ENCODE measurements around the gene SHISA2. TPM values are rescaled to one million over a fixed set of nuclear protein-coding genes. Genes with fewer than 3 reads are reported as not detected.

SHISA2 gene
- total RNA-seq, 3 donors from 2014 or later (not counting 1 experiment from before 2014, with no cell fraction given), result 0.11 TPM; not detected in 2

GRCh38 chr13:26061256-26061655, 9.4 kb upstream of the SHISA2 start:
- Mint-ChIP-seq H3K4me1 (no peaks in the 10 kb centered on the region), H3K27me3 (ENCODE audit: low read depth in 2 of 2) (peaks cover 5 to 48% of the 10 kb centered on the region in 2 donors), H3K36me3 (no peaks in the 10 kb centered on the region), H3K27ac (no peak overlapping the region), H3K9me3 (no peaks in the 10 kb centered on the region), H3K4me3 (no peak overlapping the region)
- DNase-seq, result no peak
- ATAC-seq, result no peak
- Histone ChIP-seq H3K27me3 (ENCODE audit: control insufficient read depth, insufficient read depth, low read length) (peaks cover 4% of the 10 kb centered on the region), H3K36me3 (ENCODE audit: control insufficient read depth, insufficient read depth, low read length) (no peaks in the 10 kb centered on the region), H3K4me1 (ENCODE audit: control insufficient read depth, insufficient read depth, low read length) (no peaks in the 10 kb centered on the region), H3K4me3 (ENCODE audit: low read length) (no peak overlapping the region), H3K27ac (ENCODE audit: low read length) (no peak overlapping the region), H3K9me3 (ENCODE audit: control insufficient read depth, insufficient read depth, low read length) (no peaks in the 10 kb centered on the region)
- 81% methylated on average over 5 of the region's 5 CpGs for WGBS (ENCODE audit: insufficient coverage)
- no peak for TF ChIP-seq CTCF (IDR thresholded peaks at IDR 0.05)
- intact Hi-C loops (cut with micrococcal nuclease), result no loop called here

GRCh38 chr13:26060357-26060756, 8.5 kb upstream of the SHISA2 start:
- H3K27me3 Mint-ChIP-seq (ENCODE audit: low read depth in 2 of 2), result peaks cover 6 to 57% of the 10 kb centered on the region in 2 donors
- Histone ChIP-seq H3K27ac (ENCODE audit: low read length) (no peak overlapping the region), H3K36me3 (ENCODE audit: control insufficient read depth, insufficient read depth, low read length) (no peaks in the 10 kb centered on the region), H3K4me3 (ENCODE audit: low read length) (no peak overlapping the region), H3K9me3 (ENCODE audit: control insufficient read depth, insufficient read depth, low read length) (no peaks in the 10 kb centered on the region), H3K4me1 (ENCODE audit: control insufficient read depth, insufficient read depth, low read length) (no peaks in the 10 kb centered on the region), H3K27me3 (ENCODE audit: control insufficient read depth, insufficient read depth, low read length) (peaks cover 4% of the 10 kb centered on the region)
- WGBS (ENCODE audit: insufficient coverage), result no CpG with 5 or more reads among the region's 4 CpGs
- no peak for ATAC-seq
- H3K4me3 Mint-ChIP-seq, result no peak overlapping the region
- intact Hi-C loops (cut with micrococcal nuclease), result no loop called here
- H3K9me3 Mint-ChIP-seq, result no peaks in the 10 kb centered on the region
- DNase-seq, result no peak
- TF ChIP-seq CTCF (IDR thresholded peaks at IDR 0.05), result no peak
- no peaks in the 10 kb centered on the region for H3K36me3 Mint-ChIP-seq
- no peaks in the 10 kb centered on the region for H3K4me1 Mint-ChIP-seq
- H3K27ac Mint-ChIP-seq, result no peak overlapping the region

- intact Hi-C loops (cut with micrococcal nuclease), result no loop called here
- no peaks in the 10 kb centered on the region for H3K4me1 Mint-ChIP-seq
- no peaks in the 10 kb centered on the region for H3K9me3 Mint-ChIP-seq
- peaks cover 4% of the 10 kb centered on the region for H3K27me3 ChIP-seq (ENCODE audit: control insufficient read depth, insufficient read depth, low read length)
- H3K27ac ChIP-seq (ENCODE audit: low read length), result no peak overlapping the region
- ATAC-seq, result no peak
- H3K9me3 ChIP-seq (ENCODE audit: control insufficient read depth, insufficient read depth, low read length), result no peaks in the 10 kb centered on the region
- WGBS (ENCODE audit: insufficient coverage), result 39% methylated on average over 5 of the region's 6 CpGs
- H3K27ac Mint-ChIP-seq, result no peak overlapping the region
- H3K4me3 Mint-ChIP-seq, result no peak overlapping the region
- no peak overlapping the region for H3K4me3 ChIP-seq (ENCODE audit: low read length)
- H3K27me3 Mint-ChIP-seq (ENCODE audit: low read depth in 2 of 2), result peaks cover 10 to 72% of the 10 kb centered on the region in 2 donors
- no peak for TF ChIP-seq CTCF (IDR thresholded peaks at IDR 0.05)
- no peaks in the 10 kb centered on the region for H3K4me1 ChIP-seq (ENCODE audit: control insufficient read depth, insufficient read depth, low read length)
- DNase-seq, result no peak
- H3K36me3 ChIP-seq (ENCODE audit: control insufficient read depth, insufficient read depth, low read length), result no peaks in the 10 kb centered on the region
- no peaks in the 10 kb centered on the region for H3K36me3 Mint-ChIP-seq
These were observed 6.9 kb upstream of the SHISA2 start for GRCh38 chr13:26058704-26059103.

GRCh38 chr13:26054896-26055295, 3.1 kb upstream of the SHISA2 start:
- peaks cover 27 to 65% of the 10 kb centered on the region in 2 donors for H3K27me3 Mint-ChIP-seq (ENCODE audit: low read depth in 2 of 2)
- no peak for ATAC-seq
- no peak for TF ChIP-seq CTCF (IDR thresholded peaks at IDR 0.05)

More at GRCh38 chr13:26054896-26055295, 3.1 kb upstream of the SHISA2 start:
- no peak for DNase-seq
- no peaks in the 10 kb centered on the region for H3K9me3 Mint-ChIP-seq
- intact Hi-C loops (cut with micrococcal nuclease), result no loop called here
- no peaks in the 10 kb centered on the region for H3K36me3 Mint-ChIP-seq
- Histone ChIP-seq H3K4me3 (ENCODE audit: low read length) (no peak overlapping the region), H3K4me1 (ENCODE audit: control insufficient read depth, insufficient read depth, low read length) (peaks cover 10% of the 10 kb centered on the region), H3K27me3 (ENCODE audit: control insufficient read depth, insufficient read depth, low read length) (peaks cover 15% of the 10 kb centered on the region), H3K9me3 (ENCODE audit: control insufficient read depth, insufficient read depth, low read length) (no peaks in the 10 kb centered on the region), H3K36me3 (ENCODE audit: control insufficient read depth, insufficient read depth, low read length) (no peaks in the 10 kb centered on the region), H3K27ac (ENCODE audit: low read length) (no peak overlapping the region)
- H3K4me1 Mint-ChIP-seq, result peaks cover 0 to 5% of the 10 kb centered on the region in 2 donors
- H3K4me3 Mint-ChIP-seq, result no peak overlapping the region
- H3K27ac Mint-ChIP-seq, result no peak overlapping the region

Data from natural killer cell (primary cell).